BE2C (cell line): Measurements from ENCODE around the gene ULK1.

Source experiments
- DNase-seq: peaks from one replicate; pipeline ENCODE4 v3.0.0-alpha.2; 2020
- H3K27me3 ChIP-seq: fragments of 250-450 bp; sonication (Bioruptor Pico); 2 replicates; pipeline ENCODE4 v1.5.1; 2020; ENCODE audit warnings: mild to moderate bottlenecking
- H3K36me3 ChIP-seq: fragments of 250-450 bp; sonication (Bioruptor Pico); 2 replicates; pipeline ENCODE4 v1.5.1; 2020; ENCODE audit warnings: mild to moderate bottlenecking
- H3K4me1 ChIP-seq: fragments of 250-450 bp; sonication (Bioruptor Pico); 2 replicates; pipeline ENCODE4 v1.5.1; 2020
- H3K4me3 ChIP-seq: 2 replicates; pipeline ENCODE4 v1.5.1; 2011; ENCODE audit warnings: low read depth, low read length
- H3K9me3 ChIP-seq: fragments of 250-450 bp; sonication (Bioruptor Pico); 2 replicates; pipeline ENCODE4 v1.5.1; 2020
- TF ChIP-seq, protein P1 (sequence below): IDR thresholded peaks from 2 replicates; pipeline ENCODE4 v1.5.1; 2012; ENCODE audit warnings: mild to moderate bottlenecking, low read depth, low read length

ULK1 gene

DNA sequence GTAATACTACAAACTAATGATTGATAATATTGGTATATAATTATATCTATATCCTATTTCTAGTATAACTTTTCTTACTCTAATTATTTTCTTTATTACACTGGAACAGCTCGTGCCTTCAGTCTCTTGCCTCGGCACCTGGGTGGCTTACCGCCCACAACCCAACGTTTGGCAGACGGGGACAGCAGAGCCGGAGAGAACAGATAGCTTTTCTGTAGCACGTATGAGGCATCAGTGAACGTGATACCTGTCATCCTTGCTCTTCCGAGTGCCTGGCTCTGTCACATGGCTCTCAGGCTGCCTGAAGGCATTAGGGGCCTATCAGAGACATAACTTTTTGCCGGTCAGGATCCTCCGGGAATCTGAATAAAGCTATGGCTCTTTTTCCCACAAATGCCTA lies 40.1 kb downstream of the ULK1 start:
- Histone ChIP-seq H3K9me3 (no peaks in the 10 kb centered on the region), H3K4me1 (no peaks in the 10 kb centered on the region), H3K4me3 (no peak overlapping the region), H3K36me3 (peaks cover 80% of the 10 kb centered on the region), H3K27me3 (no peaks in the 10 kb centered on the region)
- DNase-seq, result no peak
- TF ChIP-seq, protein P1, sequence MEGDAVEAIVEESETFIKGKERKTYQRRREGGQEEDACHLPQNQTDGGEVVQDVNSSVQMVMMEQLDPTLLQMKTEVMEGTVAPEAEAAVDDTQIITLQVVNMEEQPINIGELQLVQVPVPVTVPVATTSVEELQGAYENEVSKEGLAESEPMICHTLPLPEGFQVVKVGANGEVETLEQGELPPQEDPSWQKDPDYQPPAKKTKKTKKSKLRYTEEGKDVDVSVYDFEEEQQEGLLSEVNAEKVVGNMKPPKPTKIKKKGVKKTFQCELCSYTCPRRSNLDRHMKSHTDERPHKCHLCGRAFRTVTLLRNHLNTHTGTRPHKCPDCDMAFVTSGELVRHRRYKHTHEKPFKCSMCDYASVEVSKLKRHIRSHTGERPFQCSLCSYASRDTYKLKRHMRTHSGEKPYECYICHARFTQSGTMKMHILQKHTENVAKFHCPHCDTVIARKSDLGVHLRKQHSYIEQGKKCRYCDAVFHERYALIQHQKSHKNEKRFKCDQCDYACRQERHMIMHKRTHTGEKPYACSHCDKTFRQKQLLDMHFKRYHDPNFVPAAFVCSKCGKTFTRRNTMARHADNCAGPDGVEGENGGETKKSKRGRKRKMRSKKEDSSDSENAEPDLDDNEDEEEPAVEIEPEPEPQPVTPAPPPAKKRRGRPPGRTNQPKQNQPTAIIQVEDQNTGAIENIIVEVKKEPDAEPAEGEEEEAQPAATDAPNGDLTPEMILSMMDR, result no peak

DNA sequence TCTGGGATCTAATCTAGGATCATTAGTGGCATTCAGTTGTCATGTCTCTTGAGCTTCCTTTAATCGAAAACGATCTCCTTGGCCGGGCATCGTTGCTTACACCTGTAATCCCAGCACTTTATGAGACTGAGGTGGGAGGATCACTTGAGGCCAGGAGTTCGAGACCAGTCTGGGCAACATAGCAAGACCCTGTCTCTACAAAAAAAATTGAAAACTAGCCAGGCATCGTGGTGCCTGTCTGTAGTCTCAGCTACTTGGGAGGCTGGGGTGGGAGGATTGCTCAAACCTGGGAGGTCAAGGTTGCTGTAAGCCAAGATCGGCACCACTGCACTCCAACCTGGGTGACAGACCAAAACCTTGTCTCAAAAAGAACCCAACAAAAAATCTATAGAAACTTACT lies 43.7 kb downstream of the ULK1 start:
- DNase-seq, result no peak
- Histone ChIP-seq H3K27me3 (no peaks in the 10 kb centered on the region), H3K36me3 (peaks cover 90% of the 10 kb centered on the region), H3K4me3 (no peak overlapping the region), H3K4me1 (no peaks in the 10 kb centered on the region), H3K9me3 (no peaks in the 10 kb centered on the region)
- TF ChIP-seq, protein P1, result no peak

DNA sequence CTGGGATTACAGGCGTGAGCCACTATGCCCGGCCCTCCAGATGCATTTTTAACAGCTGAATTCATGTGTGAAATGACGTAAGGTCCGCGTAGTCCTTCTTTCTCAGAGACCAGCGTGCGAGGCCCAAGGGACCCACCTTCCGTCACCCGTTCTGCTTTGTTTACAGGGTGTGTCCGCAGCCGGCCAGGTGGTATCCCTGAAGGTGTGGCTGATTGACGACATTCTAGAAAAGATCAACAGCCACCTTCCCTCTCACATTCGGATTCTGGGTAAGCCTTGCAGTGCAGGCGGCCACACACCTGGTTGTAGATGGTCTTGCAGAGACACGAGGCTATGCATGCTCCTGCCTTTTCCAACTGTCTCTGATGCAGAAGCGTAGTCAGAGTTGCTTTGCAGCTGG lies 44.6 kb downstream of the ULK1 start:
- TF ChIP-seq, protein P1, result no peak
- Histone ChIP-seq H3K27me3 (no peaks in the 10 kb centered on the region), H3K4me3 (no peak overlapping the region), H3K4me1 (no peaks in the 10 kb centered on the region), H3K9me3 (no peaks in the 10 kb centered on the region), H3K36me3 (peaks cover 90% of the 10 kb centered on the region)
- no peak for DNase-seq

DNA sequence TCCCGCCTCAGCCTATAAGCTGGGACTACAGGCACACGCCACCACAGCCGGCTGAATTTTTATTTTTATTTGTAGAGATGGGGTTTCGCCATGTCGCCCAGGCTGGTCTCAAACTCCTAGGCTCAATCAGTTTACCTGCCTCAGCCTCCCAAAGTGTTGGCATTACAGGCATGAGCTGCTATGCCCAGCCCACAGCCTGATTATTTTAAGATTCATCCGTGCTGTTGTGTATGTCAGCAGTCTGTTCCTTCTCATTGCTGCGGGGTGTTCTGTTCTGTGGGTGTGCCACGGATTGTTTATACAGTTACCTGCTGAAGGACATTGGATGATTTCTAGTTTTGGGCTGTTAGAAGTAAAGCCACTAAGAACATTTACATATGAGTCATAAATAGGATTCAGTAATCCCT lies 45.7 kb downstream of the ULK1 start:
- no peaks in the 10 kb centered on the region for H3K9me3 ChIP-seq
- no peak overlapping the region for H3K4me3 ChIP-seq
- H3K36me3 ChIP-seq, result peaks cover 88% of the 10 kb centered on the region
- no peaks in the 10 kb centered on the region for H3K27me3 ChIP-seq
- DNase-seq, result no peak
- TF ChIP-seq, protein P1, result no peak
- no peaks in the 10 kb centered on the region for H3K4me1 ChIP-seq

DNA sequence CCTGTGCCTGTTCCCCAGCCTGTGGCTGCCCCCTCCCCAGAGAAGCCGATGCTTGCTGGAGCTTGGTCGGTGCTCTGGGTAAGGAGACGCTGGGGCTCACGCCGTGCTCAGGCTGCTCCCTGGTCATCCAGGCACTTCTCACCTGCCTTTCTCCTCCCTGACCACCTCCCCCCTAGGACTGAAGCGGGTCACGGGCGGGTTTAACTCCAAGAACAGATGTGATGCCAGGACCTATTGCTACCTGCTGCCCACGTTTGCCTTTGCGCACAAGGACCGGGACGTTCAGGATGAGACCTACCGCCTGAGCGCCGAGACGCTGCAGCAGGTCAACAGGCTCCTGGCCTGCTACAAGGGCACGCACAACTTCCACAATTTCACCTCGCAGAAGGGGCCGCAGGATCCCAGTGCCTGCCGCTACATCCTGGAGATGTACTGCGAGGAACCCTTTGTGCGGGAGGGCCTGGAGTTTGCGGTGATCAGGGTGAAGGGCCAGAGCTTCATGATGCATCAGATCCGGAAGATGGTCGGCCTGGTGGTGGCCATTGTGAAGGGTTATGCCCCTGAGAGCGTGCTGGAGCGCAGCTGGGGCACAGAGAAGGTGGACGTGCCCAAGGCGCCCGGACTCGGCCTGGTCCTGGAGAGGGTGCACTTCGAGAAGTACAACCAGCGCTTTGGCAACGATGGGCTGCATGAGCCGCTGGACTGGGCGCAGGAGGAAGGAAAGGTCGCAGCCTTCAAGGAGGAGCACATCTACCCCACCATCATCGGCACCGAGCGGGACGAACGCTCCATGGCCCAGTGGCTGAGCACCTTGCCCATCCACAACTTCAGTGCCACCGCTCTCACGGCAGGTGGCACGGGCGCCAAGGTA lies 46.9 kb downstream of the ULK1 start:
- no peaks in the 10 kb centered on the region for H3K4me1 ChIP-seq
- no peaks in the 10 kb centered on the region for H3K9me3 ChIP-seq
- H3K36me3 ChIP-seq, result peaks cover 78% of the 10 kb centered on the region
- TF ChIP-seq, protein P1, result no peak
- no peak overlapping the region for H3K4me3 ChIP-seq
- H3K27me3 ChIP-seq, result no peaks in the 10 kb centered on the region
- DNase-seq, result no peak

DNA sequence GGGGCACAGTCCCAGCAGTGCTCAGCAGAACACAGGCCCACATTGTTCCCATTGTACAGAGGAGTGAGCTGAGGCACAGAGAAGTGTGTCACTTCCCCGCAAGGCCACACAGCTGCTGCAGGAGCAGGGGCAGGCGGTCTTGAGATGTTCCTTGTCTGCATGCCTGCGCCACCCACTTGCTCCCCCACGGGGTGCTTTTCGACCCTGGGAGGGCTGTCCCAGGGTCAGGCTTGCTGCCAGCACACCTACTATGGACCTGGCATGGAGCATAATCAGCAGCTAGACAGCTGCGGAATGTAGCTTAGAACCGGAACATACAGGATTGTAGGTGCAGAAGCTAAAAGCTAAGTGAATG lies 47.5 kb downstream of the ULK1 start:
- TF ChIP-seq, protein P1, result no peak
- Histone ChIP-seq H3K4me1 (no peaks in the 10 kb centered on the region), H3K36me3 (peaks cover 72% of the 10 kb centered on the region), H3K27me3 (no peaks in the 10 kb centered on the region), H3K4me3 (no peak overlapping the region), H3K9me3 (no peaks in the 10 kb centered on the region)
- no peak for DNase-seq
